Subcutaneous adipose tissue (tissue), 4 donors: ENCODE results near the gene SPATA20. TPM values are rescaled to one million over a fixed set of nuclear protein-coding genes. Genes with fewer than 3 reads are reported as not detected.

ENCODE experiments used
- total RNA-seq, 4 donors: library from RNA; depleted of rRNA; stranded (reverse); fragments of >200 nt; gene quantifications; one replicate each; pipeline ENCODE4 v1.1.0, GENCODE V29; 2016
- TF ChIP-seq, protein P1 (sequence below): fragments of 450-650 bp; IDR thresholded peaks from one replicate; pipeline ENCODE4 v1.5.1; 2016; ENCODE audit warnings: low read depth, mild to moderate bottlenecking, control low read depth, antibody characterized with exemption, moderate library complexity

SPATA20 gene
- total RNA-seq, 4 donors from 2014 or later, result 24.5 to 64.0 (median 48.9) TPM

DNA sequence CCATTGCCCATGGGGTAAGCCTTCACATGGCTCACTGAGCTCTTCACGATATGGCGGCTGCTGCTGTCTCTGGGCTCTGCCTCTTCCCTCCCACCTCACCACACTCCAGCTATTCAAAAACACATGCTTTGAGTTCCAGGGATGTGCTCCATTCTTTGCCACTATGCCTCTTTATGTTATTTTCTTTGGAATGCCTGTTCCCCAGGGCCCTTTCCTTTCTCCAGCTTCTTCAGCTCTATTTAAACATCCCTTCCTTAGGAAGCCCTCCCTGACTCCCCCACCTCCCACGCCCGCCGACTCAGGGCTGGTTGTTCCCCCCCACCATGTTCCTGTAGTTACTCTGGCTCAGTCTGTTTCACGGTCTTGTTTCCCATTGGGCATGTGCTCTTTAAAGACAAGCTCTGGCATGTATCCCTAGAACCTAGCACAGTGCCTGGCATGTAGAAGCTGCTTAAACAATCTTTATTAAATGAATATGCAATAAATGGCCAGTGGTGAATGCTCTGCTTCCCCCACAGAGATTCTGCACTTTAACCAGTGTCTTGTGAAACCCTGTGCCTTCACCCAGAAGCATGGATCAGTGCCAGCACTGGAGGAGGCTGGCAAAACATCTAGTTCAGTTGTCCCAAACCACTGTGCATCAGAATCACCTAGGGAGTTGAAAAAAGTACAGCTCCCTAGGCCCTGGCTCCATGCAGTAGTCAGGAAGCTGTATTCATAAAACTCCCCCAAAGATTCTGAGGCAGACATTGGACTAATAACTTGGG is 31.9 kb upstream of the SPATA20 start:
- TF ChIP-seq, protein P1, sequence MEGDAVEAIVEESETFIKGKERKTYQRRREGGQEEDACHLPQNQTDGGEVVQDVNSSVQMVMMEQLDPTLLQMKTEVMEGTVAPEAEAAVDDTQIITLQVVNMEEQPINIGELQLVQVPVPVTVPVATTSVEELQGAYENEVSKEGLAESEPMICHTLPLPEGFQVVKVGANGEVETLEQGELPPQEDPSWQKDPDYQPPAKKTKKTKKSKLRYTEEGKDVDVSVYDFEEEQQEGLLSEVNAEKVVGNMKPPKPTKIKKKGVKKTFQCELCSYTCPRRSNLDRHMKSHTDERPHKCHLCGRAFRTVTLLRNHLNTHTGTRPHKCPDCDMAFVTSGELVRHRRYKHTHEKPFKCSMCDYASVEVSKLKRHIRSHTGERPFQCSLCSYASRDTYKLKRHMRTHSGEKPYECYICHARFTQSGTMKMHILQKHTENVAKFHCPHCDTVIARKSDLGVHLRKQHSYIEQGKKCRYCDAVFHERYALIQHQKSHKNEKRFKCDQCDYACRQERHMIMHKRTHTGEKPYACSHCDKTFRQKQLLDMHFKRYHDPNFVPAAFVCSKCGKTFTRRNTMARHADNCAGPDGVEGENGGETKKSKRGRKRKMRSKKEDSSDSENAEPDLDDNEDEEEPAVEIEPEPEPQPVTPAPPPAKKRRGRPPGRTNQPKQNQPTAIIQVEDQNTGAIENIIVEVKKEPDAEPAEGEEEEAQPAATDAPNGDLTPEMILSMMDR, result no peak

DNA sequence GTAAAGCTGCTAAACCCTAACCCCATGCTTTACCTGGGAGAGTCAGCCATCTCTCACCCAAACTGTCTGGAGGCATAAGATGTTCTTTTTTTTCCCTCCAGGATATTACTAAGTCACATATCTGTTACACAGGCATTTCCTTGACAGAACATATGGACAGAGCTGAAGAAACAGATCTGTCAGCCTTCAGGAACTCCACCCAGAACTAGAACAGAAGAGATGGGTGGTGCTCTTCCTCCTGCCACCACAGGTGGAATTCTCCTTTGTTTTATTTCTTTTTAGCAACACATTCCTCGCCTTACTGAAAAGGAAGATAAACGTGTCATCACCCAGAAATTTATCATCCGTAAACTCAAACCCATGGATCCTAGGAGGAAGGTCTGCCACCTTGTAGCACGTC is 30.0 kb upstream of the SPATA20 start:
- TF ChIP-seq, protein P1, result no peak

DNA sequence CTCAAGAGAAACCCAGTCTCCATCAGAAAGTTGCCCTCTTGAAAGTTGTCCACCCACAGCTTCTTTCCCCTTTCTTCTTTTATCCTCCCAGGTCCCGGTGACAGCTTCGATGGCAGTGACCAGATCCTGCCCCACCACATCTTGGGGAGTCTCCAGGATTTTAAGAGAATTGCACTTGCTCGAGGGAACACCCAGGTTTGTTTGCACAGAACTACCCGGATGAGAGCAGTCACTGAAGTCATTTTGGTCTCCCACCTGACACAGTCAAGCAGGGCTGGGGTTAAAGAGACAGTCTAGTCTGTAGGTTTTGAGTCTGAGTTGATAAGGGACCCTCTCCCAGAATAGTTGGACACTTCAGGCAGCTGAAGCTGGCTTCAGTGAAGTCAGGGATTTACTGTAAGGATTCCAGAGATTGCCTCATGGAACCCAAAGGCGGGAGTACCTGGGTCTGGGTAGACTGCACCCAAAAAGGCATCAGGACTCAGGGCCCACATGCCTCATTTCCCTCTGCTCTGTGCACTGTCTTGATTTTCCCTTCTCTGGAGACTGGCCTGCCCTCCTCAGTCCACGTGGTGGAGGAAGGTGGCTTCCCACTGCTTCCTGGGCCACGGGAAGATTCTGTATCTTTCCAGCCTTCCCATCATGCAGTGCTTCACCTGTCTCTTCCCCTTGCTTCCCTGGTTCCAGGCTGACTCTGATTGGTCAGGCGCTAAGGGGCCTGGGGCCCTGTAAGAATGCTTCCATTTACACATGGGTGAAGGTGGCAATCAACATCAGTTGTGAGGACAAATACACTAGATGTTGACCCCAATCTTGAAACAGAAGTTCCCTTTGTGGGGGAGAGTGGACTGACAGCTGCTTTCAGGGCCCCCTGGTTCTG is 29.2 kb upstream of the SPATA20 start:
- TF ChIP-seq, protein P1, result no peak

DNA sequence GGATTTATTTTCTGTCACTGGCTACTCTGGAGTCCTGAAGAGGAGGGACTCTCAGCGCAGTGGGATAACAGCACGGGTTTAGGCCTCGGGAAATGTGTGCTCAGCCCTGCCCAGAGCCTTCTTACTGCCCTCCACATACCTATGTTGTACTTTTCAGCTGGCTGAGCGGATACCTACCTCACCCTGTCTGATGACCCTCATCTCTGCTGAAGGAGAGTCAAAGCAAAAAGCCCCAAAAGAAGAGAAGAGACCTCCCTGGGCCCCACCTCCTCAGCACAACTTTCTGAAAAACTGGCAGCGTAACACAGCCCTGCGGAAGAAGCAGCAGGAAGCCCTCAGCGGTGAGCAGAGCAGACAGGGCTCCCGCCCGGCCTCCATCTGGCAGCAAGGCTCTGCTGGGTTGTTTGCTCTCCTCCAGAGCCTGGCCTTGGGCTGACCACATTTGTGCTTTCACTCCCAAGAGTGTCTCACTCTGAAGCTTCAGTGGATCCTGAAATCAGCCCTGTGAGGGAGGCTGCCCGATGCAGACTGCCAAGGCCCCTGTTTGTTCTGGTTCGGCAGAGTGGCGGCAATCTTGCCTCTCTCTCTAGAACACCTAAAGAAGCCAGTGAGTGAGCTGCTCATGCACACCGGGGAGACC is 28.5 kb upstream of the SPATA20 start:
- TF ChIP-seq, protein P1, result no peak

DNA sequence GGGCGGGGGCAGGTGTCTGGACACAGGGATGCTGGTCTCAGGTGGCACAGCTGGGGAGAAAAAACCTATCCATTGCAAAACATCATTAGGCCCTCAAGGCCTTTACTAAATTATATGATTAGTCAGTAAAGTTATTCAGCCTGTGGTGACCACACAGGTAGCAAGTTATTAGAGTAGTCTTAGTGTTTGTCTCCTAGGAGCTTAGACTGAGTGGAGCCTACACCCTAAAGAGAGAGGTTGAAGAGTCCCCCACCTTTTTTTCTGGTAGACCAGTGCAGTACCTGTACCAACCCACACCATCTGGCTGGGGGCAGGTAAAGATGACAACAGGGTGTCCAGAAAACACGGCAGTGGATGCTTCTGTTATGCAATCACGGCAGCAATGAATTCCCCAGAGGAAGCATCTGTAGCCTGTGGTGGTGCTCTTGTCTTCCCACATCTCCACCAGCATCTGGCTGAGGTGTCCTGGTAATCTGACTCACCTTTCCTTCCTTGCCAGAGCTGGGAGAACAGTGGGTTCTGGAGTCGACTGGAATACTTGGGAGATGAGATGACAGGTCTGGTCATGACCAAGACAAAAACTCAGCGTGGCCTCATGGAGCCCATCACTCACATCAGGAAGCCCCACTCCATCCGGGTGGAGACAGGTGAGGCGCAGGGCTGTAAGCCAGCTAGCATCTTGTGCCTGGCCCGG is 27.7 kb upstream of the SPATA20 start:
- TF ChIP-seq, protein P1, result no peak

DNA sequence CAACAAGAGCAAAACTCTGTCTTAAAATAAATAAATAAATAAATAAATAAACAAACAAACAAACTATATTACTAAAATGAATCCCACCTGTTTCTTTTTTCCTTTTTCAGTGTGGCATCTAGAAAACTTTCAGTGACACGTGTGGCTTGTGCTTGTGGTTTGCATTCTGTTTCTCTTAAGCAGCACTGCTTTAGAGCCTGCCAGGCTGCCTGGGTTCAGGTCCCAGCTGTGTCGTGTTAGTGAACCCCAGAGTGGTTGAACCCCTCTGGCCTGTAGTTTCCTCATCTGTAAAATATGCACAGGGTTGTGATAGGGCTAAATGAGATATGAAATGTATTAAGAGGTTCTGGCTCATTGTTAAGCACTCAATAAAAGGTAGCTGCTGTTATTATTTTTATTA is 26.5 kb upstream of the SPATA20 start:
- TF ChIP-seq, protein P1, result no peak
